ENCODE results near the gene SMARCB1. TPM values are rescaled to one million over a fixed set of nuclear protein-coding genes. Genes with fewer than 3 reads are reported as not detected.

Gene SMARCB1
- total and polyA plus RNA-seq, 8 donors, result 52.4 to 166 (median 138) TPM

DNA sequence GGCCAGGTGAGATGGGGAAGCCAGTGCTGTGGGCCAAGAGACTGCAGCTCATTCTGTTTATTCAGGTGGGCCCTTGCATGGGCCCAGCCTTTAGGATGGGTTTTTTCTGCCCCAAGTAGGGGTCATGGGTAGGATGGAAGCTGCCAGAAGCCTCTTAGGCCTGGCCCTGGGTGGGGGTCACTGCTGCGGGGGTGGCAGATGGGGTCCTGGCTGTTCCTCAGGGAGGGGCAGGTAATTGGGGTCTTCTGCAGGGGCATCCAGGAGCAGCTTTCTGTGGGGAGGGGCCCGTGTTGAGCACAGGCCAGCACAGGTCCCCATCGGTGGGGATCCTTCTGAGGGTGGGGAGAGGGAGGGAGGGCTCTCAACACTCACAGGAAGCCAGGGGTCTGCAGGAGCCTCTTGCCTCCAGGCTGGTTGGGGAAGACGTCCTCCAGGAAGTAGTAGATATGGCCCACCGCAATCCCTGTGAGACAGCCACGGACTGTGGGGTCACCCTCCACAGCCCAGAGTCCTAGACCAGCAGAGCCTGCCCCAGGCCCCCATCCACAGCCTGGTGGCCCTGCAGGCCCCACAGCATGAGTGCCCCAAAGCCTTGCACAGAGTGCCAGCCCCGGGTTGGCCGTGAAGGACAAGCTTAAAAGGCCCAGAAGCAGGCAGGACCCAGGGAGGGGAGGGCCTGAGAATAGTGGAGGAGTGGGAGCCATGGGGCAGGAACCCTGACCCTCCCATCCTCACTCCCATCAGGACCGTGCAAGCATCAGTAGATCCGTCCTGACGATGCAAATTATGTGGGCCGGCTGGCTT lies 50.1 kb downstream of the SMARCB1 start:
- peak in 1 of 4 donors; percentile 60 for DNase-seq
- H3K27me3 ChIP-seq, result no peaks in the 10 kb centered on the region
- peaks cover 0 to 53% of the 10 kb centered on the region in 2 donors for H3K36me3 ChIP-seq
- H3K4me1 ChIP-seq, result peaks cover 9 to 21% of the 10 kb centered on the region in 2 donors
- TF ChIP-seq, protein P1, sequence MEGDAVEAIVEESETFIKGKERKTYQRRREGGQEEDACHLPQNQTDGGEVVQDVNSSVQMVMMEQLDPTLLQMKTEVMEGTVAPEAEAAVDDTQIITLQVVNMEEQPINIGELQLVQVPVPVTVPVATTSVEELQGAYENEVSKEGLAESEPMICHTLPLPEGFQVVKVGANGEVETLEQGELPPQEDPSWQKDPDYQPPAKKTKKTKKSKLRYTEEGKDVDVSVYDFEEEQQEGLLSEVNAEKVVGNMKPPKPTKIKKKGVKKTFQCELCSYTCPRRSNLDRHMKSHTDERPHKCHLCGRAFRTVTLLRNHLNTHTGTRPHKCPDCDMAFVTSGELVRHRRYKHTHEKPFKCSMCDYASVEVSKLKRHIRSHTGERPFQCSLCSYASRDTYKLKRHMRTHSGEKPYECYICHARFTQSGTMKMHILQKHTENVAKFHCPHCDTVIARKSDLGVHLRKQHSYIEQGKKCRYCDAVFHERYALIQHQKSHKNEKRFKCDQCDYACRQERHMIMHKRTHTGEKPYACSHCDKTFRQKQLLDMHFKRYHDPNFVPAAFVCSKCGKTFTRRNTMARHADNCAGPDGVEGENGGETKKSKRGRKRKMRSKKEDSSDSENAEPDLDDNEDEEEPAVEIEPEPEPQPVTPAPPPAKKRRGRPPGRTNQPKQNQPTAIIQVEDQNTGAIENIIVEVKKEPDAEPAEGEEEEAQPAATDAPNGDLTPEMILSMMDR (IDR thresholded peaks at IDR 0.05), result no peak
- no peak overlapping the region for H3K4me3 ChIP-seq
- no peak for ATAC-seq
- H3K9me3 ChIP-seq, result no peaks in the 10 kb centered on the region
- intact Hi-C loops (cut with DNase I), result loop anchor here (5.0 to 10.0 kb wide), 2 partner anchors 52 to 65 kb away; partner anchors contain the start of genes MMP11 (in 1 of the 2) and SMARCB1 (in 1 of the 2)
- H3K27ac ChIP-seq, result no peak overlapping the region

DNA sequence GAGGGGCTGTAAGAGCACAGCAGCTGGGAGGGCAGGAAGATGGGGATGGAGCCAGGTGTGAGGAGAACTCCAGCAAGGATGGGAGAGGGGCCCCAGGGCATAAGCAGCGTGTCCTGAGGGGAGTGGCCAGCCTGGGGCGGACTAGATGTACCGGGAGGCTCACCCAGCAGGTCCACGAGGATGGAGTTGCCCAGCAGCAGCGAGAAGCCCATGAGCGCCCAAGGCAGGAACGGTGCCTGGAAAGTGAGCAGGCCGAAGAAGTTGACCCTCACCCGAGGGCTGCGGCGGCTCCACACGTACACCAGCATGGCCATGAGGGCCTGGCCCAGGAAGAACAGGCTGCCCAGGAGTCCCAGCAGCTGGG lies 50.7 kb downstream of the SMARCB1 start:
- Histone ChIP-seq H3K27me3 (no peaks in the 10 kb centered on the region), H3K36me3 (peaks cover 0 to 47% of the 10 kb centered on the region in 2 donors), H3K9me3 (no peaks in the 10 kb centered on the region), H3K4me3 (no peak overlapping the region), H3K4me1 (peaks cover 9 to 21% of the 10 kb centered on the region in 2 donors), H3K27ac (no peak overlapping the region)
- TF ChIP-seq, protein P1 (IDR thresholded peaks at IDR 0.05), result no peak
- peak in 1 of 4 donors; percentile 67 for DNase-seq
- intact Hi-C loops (cut with DNase I), result loop anchor here (5.0 to 10.0 kb wide), 2 partner anchors 53 to 65 kb away; partner anchors contain the start of genes MMP11 (in 1 of the 2) and SMARCB1 (in 1 of the 2)
- ATAC-seq, result no peak

DNA sequence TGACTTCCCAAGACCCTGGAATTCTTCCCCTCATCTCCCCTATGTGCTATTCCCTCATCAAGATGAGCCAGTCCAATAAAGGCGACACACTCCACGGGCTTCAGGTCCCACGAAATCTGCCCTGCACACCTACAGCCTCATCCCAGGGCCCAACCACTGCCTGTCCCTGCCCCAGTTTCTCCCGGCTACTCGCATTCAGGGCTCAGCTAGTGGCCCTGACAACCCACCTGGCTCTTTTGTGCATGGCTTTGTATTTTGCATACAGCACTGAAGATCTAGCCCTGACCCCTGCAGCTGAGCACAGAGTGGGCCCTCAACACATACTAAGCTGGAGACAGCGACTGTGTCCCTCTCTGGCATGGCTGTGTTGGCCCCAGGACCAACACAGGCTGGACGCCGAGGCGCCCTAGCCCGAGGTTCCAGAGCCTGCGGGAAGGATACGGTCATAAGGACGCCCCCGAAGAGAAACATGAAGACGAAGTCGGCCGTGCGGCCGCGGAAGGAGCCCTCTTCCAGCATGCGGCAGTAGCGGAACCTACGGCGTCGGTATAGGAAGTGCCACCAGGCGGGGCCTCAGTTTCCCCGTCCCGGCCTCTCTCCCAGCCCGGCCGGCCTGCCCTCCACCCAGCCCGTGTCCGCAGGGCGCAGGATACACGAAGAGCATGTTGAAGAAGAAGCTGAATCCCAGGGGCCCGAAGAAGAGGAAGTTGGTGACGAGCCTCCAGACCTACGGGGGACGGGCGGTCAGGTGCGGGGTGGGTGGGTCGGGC lies 51.3 kb downstream of the SMARCB1 start:
- peaks cover 9 to 21% of the 10 kb centered on the region in 2 donors for H3K4me1 ChIP-seq
- intact Hi-C loops (cut with DNase I), result loop anchor here (5.0 to 10.0 kb wide), 2 partner anchors 53 to 66 kb away; partner anchors contain the start of genes MMP11 (in 1 of the 2) and SMARCB1 (in 1 of the 2)
- TF ChIP-seq, protein P1 (IDR thresholded peaks at IDR 0.05), result no peak
- H3K36me3 ChIP-seq, result peaks cover 0 to 41% of the 10 kb centered on the region in 2 donors
- H3K27ac ChIP-seq, result no peak overlapping the region
- no peaks in the 10 kb centered on the region for H3K9me3 ChIP-seq
- ATAC-seq, result no peak
- H3K4me3 ChIP-seq, result peak overlapping the region; percentile 45 to 66
- no peaks in the 10 kb centered on the region for H3K27me3 ChIP-seq
- DNase-seq, result peak in 1 of 4 donors; percentile 80

DNA sequence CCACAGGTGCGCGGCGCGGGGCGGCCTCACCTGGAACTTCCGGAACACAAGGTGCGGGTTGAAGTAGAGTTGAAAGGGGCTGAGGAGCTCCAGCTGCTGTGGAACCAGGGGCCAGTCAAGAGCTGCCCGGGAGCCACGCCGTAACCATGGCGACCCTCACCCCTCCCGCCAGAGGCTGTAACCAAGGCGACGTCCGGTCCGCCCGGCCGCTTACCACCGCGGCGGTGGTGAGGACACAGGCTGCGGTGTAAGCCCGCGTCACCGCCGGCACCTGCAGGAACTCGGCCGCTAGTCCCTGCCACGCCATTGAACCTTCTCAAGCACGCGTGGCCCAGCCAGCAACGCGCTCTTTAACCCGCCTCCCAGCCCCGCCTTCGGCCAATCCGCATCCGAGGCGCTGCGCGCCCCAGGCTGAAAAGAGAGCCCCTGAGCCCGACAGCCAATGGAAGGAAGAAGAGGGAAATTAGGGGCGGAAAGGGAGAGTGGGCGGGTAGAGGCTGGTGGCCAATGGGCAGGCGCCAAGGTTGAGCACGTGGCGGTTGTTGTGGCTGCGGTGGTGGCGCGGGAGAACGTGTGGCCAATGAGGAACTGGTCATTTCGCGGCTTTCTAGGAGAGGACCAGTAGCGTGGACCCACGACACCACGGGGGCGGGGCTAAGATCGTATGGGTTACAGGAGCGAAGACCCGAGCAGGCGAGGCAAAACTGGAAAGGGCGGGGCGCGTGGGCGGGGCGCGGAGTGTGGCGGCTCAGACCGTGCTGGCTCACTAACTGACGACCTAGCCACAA lies 52.1 kb downstream of the SMARCB1 start, which contains the start of gene DERL3:
Gene DERL3, minus strand, starts transcription at position 326 of the 788 bp plus-strand sequence. Its CDS starts 19 bp downstream, at position 307.
- H3K27ac ChIP-seq, result no peak within 1 kb of the TSS
- DNase-seq (peak; percentile 69 to 100 (median 96)), ATAC-seq (peak; percentile 95)
- TF ChIP-seq, protein P1 (IDR thresholded peaks at IDR 0.05), result no peak
- H3K27me3 ChIP-seq, result no peaks in the 10 kb centered on the region
- peaks cover 0 to 33% of the 10 kb centered on the region in 2 donors for H3K36me3 ChIP-seq
- H3K9me3 ChIP-seq, result no peaks in the 10 kb centered on the region
- peak within 1 kb of the TSS; percentile 45 to 66 for H3K4me3 ChIP-seq
- H3K4me1 ChIP-seq, result peaks cover 9 to 21% of the 10 kb centered on the region in 2 donors
- intact Hi-C loops (cut with DNase I), result loop anchor here (5.0 to 10.0 kb wide), 2 partner anchors 54 to 67 kb away; partner anchors contain the start of genes MMP11 (in 1 of the 2) and SMARCB1 (in 1 of the 2)
